GM12864 (cell line): ENCODE measurements around the gene KCNK10.

Source experiments
- DNase-seq: peaks from one replicate; pipeline ENCODE4 v3.0.0-alpha.2; 2011; ENCODE audit warnings: low read depth
- H3K4me3 ChIP-seq: 2 replicates; pipeline ENCODE4 v1.5.1; 2011; ENCODE audit warnings: mild to moderate bottlenecking, low read depth, low read length, control low read depth
- CTCF ChIP-seq: IDR thresholded peaks from 2 replicates; pipeline ENCODE4 v1.5.1; 2011; ENCODE audit warnings: low read depth, mild to moderate bottlenecking, moderate library complexity, low read length, control low read depth, inconsistent platforms; ENCODE audit errors: missing control alignments

The KCNK10 gene

DNA sequence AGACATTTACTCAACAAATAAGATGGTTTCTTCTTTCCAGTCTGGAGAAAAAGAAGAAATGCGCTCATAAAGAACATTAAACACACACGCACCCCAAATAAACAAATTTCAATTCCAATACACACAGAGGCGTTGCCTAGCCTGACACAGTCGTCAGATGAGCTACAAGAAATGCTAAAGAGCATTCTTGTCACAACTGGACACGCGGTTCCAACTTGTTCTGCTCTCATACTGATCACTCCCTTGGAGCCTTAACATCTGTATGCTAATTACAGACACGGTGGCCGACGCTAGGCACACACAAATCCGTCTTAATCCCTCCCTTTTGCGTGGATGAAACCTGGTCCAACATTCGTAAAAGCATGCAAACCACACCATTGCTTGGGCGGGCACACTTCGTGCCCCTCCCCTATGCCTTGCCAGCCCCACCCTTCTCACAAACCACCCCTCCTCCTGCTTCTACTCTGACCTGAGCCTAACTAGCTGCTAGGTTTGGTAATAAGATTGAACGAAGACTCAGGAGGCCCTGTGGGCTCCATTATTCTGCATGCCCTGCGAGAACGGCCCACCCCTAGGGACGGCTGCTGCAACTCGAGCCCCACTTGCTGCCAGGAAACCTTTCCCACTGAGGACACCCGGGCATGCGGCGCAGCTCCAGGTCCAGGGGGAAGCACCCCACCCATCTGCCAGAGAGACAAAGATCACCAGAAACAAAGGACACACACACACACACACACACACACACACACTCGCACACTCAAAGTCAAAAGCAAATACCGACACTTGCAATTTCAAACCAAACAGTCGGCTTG lies 1.2 kb downstream of the KCNK10 start:
- TF ChIP-seq CTCF, result no peak
- H3K4me3 ChIP-seq, result no peak overlapping the region
- DNase-seq, result no peak

- H3K4me3 ChIP-seq, result no peak overlapping the region
- TF ChIP-seq CTCF, result no peak
- no peak for DNase-seq
Measured at GRCh38 chr14:88318406-88318805, 4.7 kb downstream of the KCNK10 start.

GRCh38 chr14:88316521-88316920 lies 6.5 kb downstream of the KCNK10 start:
- DNase-seq, result no peak
- H3K4me3 ChIP-seq, result no peak overlapping the region
- no peak for TF ChIP-seq CTCF

- TF ChIP-seq CTCF, result no peak
- no peak for DNase-seq
- no peak overlapping the region for H3K4me3 ChIP-seq
Measured at GRCh38 chr14:88312257-88312656, 10.8 kb downstream of the KCNK10 start.

GRCh38 chr14:88311780-88312179 lies 11.3 kb downstream of the KCNK10 start:
- no peak overlapping the region for H3K4me3 ChIP-seq
- TF ChIP-seq CTCF, result no peak
- no peak for DNase-seq

GRCh38 chr14:88310449-88310848 lies 12.6 kb downstream of the KCNK10 start:
- no peak overlapping the region for H3K4me3 ChIP-seq
- no peak for DNase-seq

More at GRCh38 chr14:88310449-88310848, 12.6 kb downstream of the KCNK10 start:
- TF ChIP-seq CTCF, result no peak
